Hepatocyte (in vitro differentiated cells): Measurements from ENCODE around the gene C20orf204.

ENCODE experiments used
- CTCF ChIP-seq: fragments of 200-600 bp; sonication (generic); IDR thresholded peaks from 2 replicates; pipeline ENCODE4 v1.5.1; 2016; ENCODE audit warnings: antibody characterized with exemption, mild to moderate bottlenecking; ENCODE audit not compliant: poor library complexity
- EZH2 ChIP-seq: fragments of 200-600 bp; sonication (generic); IDR thresholded peaks from 2 replicates; pipeline ENCODE4 v1.6.1; 2016; ENCODE audit warnings: antibody characterized with exemption, mild to moderate bottlenecking, borderline replicate concordance

- no peak for TF ChIP-seq CTCF
- TF ChIP-seq EZH2, result no peak
Measured at GRCh38 chr20:64071341-64072332, 35.7 kb downstream of the C20orf204 start.
